ENCODE data around the gene KCTD11. TPM values are rescaled to one million over a fixed set of nuclear protein-coding genes. Genes with fewer than 3 reads are reported as not detected.

KCTD11 gene
- total and polyA plus RNA-seq, 10 of the 15 experiments (the other 5 are each of a cell fraction or from before 2014, with no cell fraction given) = 0.05 to 7.3 (median 2.9) TPM

DNA sequence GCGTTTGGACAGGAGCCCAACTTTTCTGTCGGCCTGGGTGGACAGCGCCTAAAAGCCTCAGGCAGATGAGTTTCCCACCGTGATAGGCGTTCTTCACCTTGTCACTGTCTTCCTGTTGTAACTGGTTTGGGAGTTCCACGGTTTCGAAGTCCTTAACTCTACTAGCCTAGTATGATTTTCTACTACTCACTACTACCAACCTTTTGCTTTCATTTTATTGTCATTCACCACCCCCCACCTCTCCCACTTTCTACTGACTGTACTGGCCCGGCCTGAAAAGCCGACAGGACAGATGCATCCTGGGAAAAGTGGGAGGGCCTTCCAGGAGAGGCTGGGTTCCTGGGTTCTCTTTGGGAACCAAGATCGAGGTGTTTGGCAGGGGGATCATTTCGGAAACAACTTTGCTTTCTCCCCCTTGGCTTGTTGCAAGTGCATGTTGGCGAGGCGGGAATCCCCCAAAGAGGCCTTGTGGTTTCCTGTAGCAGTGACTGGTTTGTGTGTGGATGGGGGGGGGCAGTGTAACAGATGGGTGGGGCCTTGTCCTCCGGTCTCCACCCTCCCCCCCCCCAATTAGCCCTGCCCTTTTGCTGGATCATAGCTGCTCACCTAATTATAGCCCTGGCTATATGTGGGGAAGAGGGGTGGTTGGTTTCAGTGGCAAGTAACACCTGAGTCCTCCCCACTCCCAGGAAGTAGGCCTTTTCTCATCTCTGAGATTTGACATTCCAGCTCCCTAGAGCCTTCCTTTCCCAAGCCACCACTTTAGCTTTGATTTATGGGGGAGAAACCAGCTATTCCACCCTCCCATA is 43.1 kb upstream of the KCTD11 start (continued):
- TF ChIP-seq NKRF (conservative IDR thresholded peaks at IDR 0.05) = peak; percentile 58
- no peak for TF ChIP-seq ZNF274 (IDR thresholded peaks at IDR 0.05; ENCODE audit: insufficient read depth, insufficient read length)
- TF ChIP-seq POLR2A (IDR thresholded peaks at IDR 0.05; ENCODE audit: low read depth, low read length) = peak; percentile 51
- 0 out of 2 replicates have a peak, but pooled peaks have one; percentile 30 for TF ChIP-seq RBBP5 (conservative IDR thresholded peaks at IDR 0.05)
- TF ChIP-seq TCF3 (IDR thresholded peaks at IDR 0.05; ENCODE audit: borderline replicate concordance, insufficient read depth, low read depth, low read length) = no peak
- peak; percentile 76; the same call in 1 of the 2 replicates for TF ChIP-seq RELB (IDR thresholded peaks at IDR 0.05; ENCODE audit: low read depth)
- no peak for TF ChIP-seq BACH1 (IDR thresholded peaks at IDR 0.05; ENCODE audit: borderline replicate concordance)
- peak; percentile 14; the same call in 1 of the 2 replicates for TF ChIP-seq TCF12 (IDR thresholded peaks at IDR 0.05; ENCODE audit: low read depth, low read length)
- TF ChIP-seq YBX1 (IDR thresholded peaks at IDR 0.05) = no peak
- TF ChIP-seq MYB (IDR thresholded peaks at IDR 0.05; ENCODE audit: borderline replicate concordance, low read depth, low read length) = no peak
- TF ChIP-seq SIN3A (IDR thresholded peaks at IDR 0.05; ENCODE audit: low read depth, low read length) = peak; percentile 61
- TF ChIP-seq ZNF24 (IDR thresholded peaks at IDR 0.05) = no peak
- peak; percentile 73 for TF ChIP-seq BCL3 (IDR thresholded peaks at IDR 0.05; ENCODE audit: borderline replicate concordance, insufficient read depth, low read depth, low read length, poor library complexity, severe bottlenecking)
- peak; percentile 56 for TF ChIP-seq ATF2 (IDR thresholded peaks at IDR 0.05; ENCODE audit: low read length)
- TF ChIP-seq IKZF2 (IDR thresholded peaks at IDR 0.05) = peak; percentile 55 to 69; a peak in 3 of 4 replicates
- TF ChIP-seq NFYA (IDR thresholded peaks at IDR 0.05; ENCODE audit: borderline replicate concordance, low read depth, low read length) = no peak
- peak; percentile 49; the same call in 1 of the 2 replicates for TF ChIP-seq HCFC1 (IDR thresholded peaks at IDR 0.05; ENCODE audit: low read length)
- TF ChIP-seq STAT3 (IDR thresholded peaks at IDR 0.05; ENCODE audit: low read depth, low read length) = 0 out of 2 replicates have a peak, but pooled peaks have one; percentile 25
- no peak for TF ChIP-seq HDAC6 (IDR thresholded peaks at IDR 0.05; ENCODE audit: unreplicated experiment)
- peak; percentile 28 to 32; a peak in 2 of 4 replicates for TF ChIP-seq BHLHE40 (IDR thresholded peaks at IDR 0.05; ENCODE audit: borderline replicate concordance in 1 of 2, low read depth in 2 of 2, low read length in 1 of 2)
- no peak for TF ChIP-seq NR2C1 (IDR thresholded peaks at IDR 0.05)
- TF ChIP-seq MTA2 (IDR thresholded peaks at IDR 0.05; ENCODE audit: low read depth) = peak; percentile 31; the same call in 1 of the 2 replicates
- TF ChIP-seq WRNIP1 (IDR thresholded peaks at IDR 0.05; ENCODE audit: borderline replicate concordance, low read depth, low read length) = peak; percentile 77
- peak; percentile 2; the same call in 1 of the 2 replicates for TF ChIP-seq MTA3 (IDR thresholded peaks at IDR 0.05; ENCODE audit: borderline replicate concordance, low read length)
- TF ChIP-seq YY1 (IDR thresholded peaks at IDR 0.05; ENCODE audit: low read depth, low read length) = peak; percentile 49; the same call in 1 of the 2 replicates

Data from GM12878 (cell line).